ENCODE data around the gene SELP. TPM values are rescaled to one million over a fixed set of nuclear protein-coding genes. Genes with fewer than 3 reads are reported as not detected.

Gene SELP
- 0.39 and 0.65 TPM in 2 replicates for total RNA-seq

GRCh38 chr1:169630006-169630405 lies at the start of gene SELP:
Gene SELP, minus strand, starts transcription at chr1:169630124. Its CDS starts 50 bp downstream, at chr1:169630074.

GRCh38 chr1:169586395-169587255 lies 43.3 kb downstream of the SELP start, which contains the start of gene F5:
Gene F5, minus strand, starts transcription at chr1:169586481. Its CDS starts 95 bp downstream, at chr1:169586386.

Other genes starting within 250 kb of the SELP start
- 0.43 and 0.78 TPM in 2 replicates for gene CCDC181, start 202.7 kb downstream of the SELP start, total RNA-seq
- 7.4 and 10.3 TPM in 2 replicates for gene SLC19A2, start 144.2 kb downstream of the SELP start, total RNA-seq
- under 0.01 and 0.11 TPM in 2 replicates for gene F5, start 43.6 kb downstream of the SELP start, total RNA-seq
- gene SELL, start 81.5 kb upstream of the SELP start, total RNA-seq, result 1.0 and 1.5 TPM in 2 replicates
- gene SELE, start 104.0 kb upstream of the SELP start, total RNA-seq, result not detected in 2 replicates
- gene METTL18, start 164.8 kb upstream of the SELP start, total RNA-seq, result 9.0 and 11.0 TPM in 2 replicates